HepG2 (cell line): ENCODE results near the gene ZMIZ1. TPM values are rescaled to one million over a fixed set of nuclear protein-coding genes. Genes with fewer than 3 reads are reported as not detected.

ENCODE experiments used
- CEBPG ChIP-seq: IDR thresholded peaks from 2 replicates; pipeline ENCODE4 v1.6.1; 2016
- DPF2 ChIP-seq: sonication (generic); formaldehyde crosslinking; IDR thresholded peaks from 2 replicates; pipeline ENCODE4 v1.4.0; 2020; ENCODE audit warnings: mild to moderate bottlenecking, low read depth, missing genetic modification reagents, borderline replicate concordance
- HOXA5 ChIP-seq: sonication (generic); formaldehyde crosslinking; IDR thresholded peaks from 2 replicates; pipeline ENCODE4 v1.4.0; 2020; ENCODE audit warnings: missing genetic modification reagents
- JARID2 ChIP-seq: sonication (generic); formaldehyde crosslinking; IDR thresholded peaks from 2 replicates; pipeline ENCODE4 v1.8.1; 2023; ENCODE audit warnings: missing genetic modification reagents, inconsistent platforms; ENCODE audit not compliant: insufficient replicate concordance
- MXD4 ChIP-seq: IDR thresholded peaks from 2 replicates; pipeline ENCODE4 v1.6.1; 2016; ENCODE audit warnings: mild to moderate bottlenecking, missing biosample characterization, missing genetic modification reagents
- NAIF1 ChIP-seq: sonication (generic); formaldehyde crosslinking; IDR thresholded peaks from 2 replicates; pipeline ENCODE4 v1.5.0; 2020; ENCODE audit warnings: mild to moderate bottlenecking, missing genetic modification reagents, borderline replicate concordance
- PCBP1 ChIP-seq: fragments of 200-400 bp; formaldehyde crosslinking; IDR thresholded peaks from 2 replicates; pipeline ENCODE4 v1.6.1; 2017; ENCODE audit warnings: mild to moderate bottlenecking, low read depth, low read length, borderline replicate concordance
- RARG ChIP-seq: sonication (generic); formaldehyde crosslinking; IDR thresholded peaks from 2 replicates; pipeline ENCODE4 v1.4.0; 2020; ENCODE audit warnings: low read depth, mild to moderate bottlenecking, missing genetic modification reagents
- SPEN ChIP-seq: sonication (generic); formaldehyde crosslinking; IDR thresholded peaks from 2 replicates; pipeline ENCODE4 v1.5.1; 2020; ENCODE audit warnings: low read depth, mild to moderate bottlenecking, missing genetic modification reagents
- YEATS4 ChIP-seq: sonication (generic); formaldehyde crosslinking; IDR thresholded peaks from 2 replicates; pipeline ENCODE4 v1.4.0; 2020; ENCODE audit warnings: missing genetic modification reagents, borderline replicate concordance
- ZNF160 ChIP-seq: sonication (generic); formaldehyde crosslinking; IDR thresholded peaks from 2 replicates; pipeline ENCODE4 v1.8.0; 2022; ENCODE audit warnings: mild to moderate bottlenecking, inconsistent platforms, missing genetic modification reagents
- ZNF678 ChIP-seq: sonication (generic); formaldehyde crosslinking; IDR thresholded peaks from 2 replicates; pipeline ENCODE4 v1.4.0; 2020; ENCODE audit warnings: mild to moderate bottlenecking, missing genetic modification reagents
- polyA plus RNA-seq, 8 experiments: library from polyadenylated mRNA; depleted of rRNA in 3 of 8; stranded (reverse) in 7 of 8; unstranded in 1 of 8; fragments of >200 nt; fragmentation: Illumina TruSeq in 4 of 8; extraction: Trizol in 4 of 8; gene quantifications; 2 replicates each; pipeline versions ENCODE4 v1.2.1 to v1.2.3, GENCODE V29; 2011 to 2016; ENCODE audit warnings: low read depth in 4 of 8, missing spikeins in 1 of 8, mixed read lengths in 1 of 8; ENCODE audit not compliant: insufficient read depth in 1 of 8
- total RNA-seq, 5 experiments: library from RNA; depleted of rRNA; stranded (reverse); fragments of >200 nt; fragmentation: Illumina TruSeq; extraction: Trizol; gene quantifications; 2 replicates each; pipeline ENCODE4 v1.2.3, GENCODE V29; 2016; ENCODE audit warnings: low read depth in 1 of 5
- TF ChIP-seq, protein P1 (sequence below): sonication (generic); formaldehyde crosslinking; IDR thresholded peaks from 2 replicates; pipeline ENCODE4 v1.8.0; 2022; ENCODE audit warnings: missing genetic modification reagents, mild to moderate bottlenecking, borderline replicate concordance
- TF ChIP-seq, protein P2 (sequence below): sonication (generic); formaldehyde crosslinking; IDR thresholded peaks from 2 replicates; pipeline ENCODE4 v1.4.0; 2020; ENCODE audit warnings: missing genetic modification reagents
- TF ChIP-seq, protein P3 (sequence below): sonication (generic); formaldehyde crosslinking; IDR thresholded peaks from 2 replicates; pipeline ENCODE4 v1.4.0; 2020; ENCODE audit warnings: missing genetic modification reagents
- TF ChIP-seq, protein P4 (sequence below): IDR thresholded peaks from 2 replicates; pipeline ENCODE4 v1.6.1; 2016; ENCODE audit warnings: missing genetic modification reagents, missing compliant biosample characterization
- TF ChIP-seq, protein P5 (sequence below): sonication (generic); formaldehyde crosslinking; IDR thresholded peaks from 2 replicates; pipeline ENCODE4 v1.5.0; 2020; ENCODE audit warnings: mild to moderate bottlenecking, missing genetic modification reagents, moderate library complexity

Gene ZMIZ1
- total and polyA plus RNA-seq, 2 of the 13 experiments (the other 11 are each of a cell fraction or from before 2014, with no cell fraction given) = 5.3 to 10.2 TPM

DNA sequence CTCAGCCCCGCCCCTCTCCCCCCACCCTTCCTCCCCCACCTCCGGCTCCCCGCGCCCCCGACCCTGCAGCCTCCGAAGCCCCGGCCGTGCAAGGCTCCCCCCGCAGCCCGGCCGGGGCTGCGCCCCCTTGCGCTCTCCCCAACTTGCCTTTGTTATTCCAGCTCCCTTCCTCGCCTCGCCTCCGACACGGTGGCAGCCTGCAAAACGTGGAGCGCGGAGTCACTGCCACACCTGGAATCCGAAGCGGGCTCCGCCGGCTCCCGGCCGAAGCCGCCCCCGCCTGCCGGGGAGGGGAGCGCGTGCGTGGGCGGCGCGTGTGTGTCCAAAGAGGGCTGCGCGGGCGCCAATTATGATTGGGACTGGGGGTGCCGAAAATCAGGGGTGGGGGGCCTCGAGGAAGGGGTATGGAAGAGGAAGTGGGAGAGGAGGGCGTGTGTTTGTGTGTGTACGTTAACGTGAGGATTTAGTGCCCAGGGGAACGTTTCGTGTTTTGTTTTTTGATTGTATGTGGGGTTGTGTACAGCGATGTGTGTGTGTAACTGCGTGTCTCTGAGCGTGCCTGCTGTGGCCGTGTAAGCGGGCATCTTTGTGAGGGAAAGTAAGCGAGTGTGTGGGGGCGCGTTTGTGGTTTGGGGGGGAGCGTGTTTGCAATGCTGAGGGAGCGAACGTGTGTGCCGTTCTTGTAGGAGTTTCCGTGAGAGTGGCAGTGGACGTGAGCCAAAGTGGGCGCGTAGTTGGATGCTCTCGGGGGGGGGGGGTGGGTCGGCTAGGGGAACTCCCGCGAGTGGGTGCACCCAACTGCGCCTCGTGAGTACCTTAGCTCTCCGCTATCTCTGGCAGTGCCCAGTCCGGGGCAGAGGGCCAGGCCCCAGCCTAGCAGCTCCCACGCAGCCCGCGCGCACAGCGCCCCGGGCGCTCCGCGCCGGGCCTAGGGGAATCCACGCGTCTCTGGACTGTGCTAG, 1.2 kb upstream of the ZMIZ1 start (continued):
- TF ChIP-seq RARG (CRISPR knock-in tag) (no peak), DPF2 (CRISPR knock-in tag) (no peak), CEBPG (CRISPR knock-in tag) (no peak), SPEN (CRISPR knock-in tag) (peak; percentile 40; the same call in 1 of the 2 replicates), ZNF678 (CRISPR knock-in tag) (no peak), JARID2 (CRISPR knock-in tag) (no peak), YEATS4 (CRISPR knock-in tag) (no peak; the same call in none of the 2 replicates), MXD4 (CRISPR knock-in tag) (no peak), HOXA5 (CRISPR knock-in tag) (no peak), NAIF1 (0 out of 2 replicates have a peak, but pooled peaks have one; percentile 47), ZNF160 (CRISPR knock-in tag) (no peak), PCBP1 (no peak)
- TF ChIP-seq, protein P1, sequence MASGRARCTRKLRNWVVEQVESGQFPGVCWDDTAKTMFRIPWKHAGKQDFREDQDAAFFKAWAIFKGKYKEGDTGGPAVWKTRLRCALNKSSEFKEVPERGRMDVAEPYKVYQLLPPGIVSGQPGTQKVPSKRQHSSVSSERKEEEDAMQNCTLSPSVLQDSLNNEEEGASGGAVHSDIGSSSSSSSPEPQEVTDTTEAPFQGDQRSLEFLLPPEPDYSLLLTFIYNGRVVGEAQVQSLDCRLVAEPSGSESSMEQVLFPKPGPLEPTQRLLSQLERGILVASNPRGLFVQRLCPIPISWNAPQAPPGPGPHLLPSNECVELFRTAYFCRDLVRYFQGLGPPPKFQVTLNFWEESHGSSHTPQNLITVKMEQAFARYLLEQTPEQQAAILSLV (CRISPR knock-in tag) = peak; percentile 52; the same call in 1 of the 2 replicates
- TF ChIP-seq, protein P2, sequence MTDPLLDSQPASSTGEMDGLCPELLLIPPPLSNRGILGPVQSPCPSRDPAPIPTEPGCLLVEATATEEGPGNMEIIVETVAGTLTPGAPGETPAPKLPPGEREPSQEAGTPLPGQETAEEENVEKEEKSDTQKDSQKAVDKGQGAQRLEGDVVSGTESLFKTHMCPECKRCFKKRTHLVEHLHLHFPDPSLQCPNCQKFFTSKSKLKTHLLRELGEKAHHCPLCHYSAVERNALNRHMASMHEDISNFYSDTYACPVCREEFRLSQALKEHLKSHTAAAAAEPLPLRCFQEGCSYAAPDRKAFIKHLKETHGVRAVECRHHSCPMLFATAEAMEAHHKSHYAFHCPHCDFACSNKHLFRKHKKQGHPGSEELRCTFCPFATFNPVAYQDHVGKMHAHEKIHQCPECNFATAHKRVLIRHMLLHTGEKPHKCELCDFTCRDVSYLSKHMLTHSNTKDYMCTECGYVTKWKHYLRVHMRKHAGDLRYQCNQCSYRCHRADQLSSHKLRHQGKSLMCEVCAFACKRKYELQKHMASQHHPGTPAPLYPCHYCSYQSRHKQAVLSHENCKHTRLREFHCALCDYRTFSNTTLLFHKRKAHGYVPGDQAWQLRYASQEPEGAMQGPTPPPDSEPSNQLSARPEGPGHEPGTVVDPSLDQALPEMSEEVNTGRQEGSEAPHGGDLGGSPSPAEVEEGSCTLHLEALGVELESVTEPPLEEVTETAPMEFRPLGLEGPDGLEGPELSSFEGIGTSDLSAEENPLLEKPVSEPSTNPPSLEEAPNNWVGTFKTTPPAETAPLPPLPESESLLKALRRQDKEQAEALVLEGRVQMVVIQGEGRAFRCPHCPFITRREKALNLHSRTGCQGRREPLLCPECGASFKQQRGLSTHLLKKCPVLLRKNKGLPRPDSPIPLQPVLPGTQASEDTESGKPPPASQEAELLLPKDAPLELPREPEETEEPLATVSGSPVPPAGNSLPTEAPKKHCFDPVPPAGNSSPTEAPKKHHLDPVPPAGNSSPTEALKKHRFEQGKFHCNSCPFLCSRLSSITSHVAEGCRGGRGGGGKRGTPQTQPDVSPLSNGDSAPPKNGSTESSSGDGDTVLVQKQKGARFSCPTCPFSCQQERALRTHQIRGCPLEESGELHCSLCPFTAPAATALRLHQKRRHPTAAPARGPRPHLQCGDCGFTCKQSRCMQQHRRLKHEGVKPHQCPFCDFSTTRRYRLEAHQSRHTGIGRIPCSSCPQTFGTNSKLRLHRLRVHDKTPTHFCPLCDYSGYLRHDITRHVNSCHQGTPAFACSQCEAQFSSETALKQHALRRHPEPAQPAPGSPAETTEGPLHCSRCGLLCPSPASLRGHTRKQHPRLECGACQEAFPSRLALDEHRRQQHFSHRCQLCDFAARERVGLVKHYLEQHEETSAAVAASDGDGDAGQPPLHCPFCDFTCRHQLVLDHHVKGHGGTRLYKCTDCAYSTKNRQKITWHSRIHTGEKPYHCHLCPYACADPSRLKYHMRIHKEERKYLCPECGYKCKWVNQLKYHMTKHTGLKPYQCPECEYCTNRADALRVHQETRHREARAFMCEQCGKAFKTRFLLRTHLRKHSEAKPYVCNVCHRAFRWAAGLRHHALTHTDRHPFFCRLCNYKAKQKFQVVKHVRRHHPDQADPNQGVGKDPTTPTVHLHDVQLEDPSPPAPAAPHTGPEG = no peak
- TF ChIP-seq, protein P3, sequence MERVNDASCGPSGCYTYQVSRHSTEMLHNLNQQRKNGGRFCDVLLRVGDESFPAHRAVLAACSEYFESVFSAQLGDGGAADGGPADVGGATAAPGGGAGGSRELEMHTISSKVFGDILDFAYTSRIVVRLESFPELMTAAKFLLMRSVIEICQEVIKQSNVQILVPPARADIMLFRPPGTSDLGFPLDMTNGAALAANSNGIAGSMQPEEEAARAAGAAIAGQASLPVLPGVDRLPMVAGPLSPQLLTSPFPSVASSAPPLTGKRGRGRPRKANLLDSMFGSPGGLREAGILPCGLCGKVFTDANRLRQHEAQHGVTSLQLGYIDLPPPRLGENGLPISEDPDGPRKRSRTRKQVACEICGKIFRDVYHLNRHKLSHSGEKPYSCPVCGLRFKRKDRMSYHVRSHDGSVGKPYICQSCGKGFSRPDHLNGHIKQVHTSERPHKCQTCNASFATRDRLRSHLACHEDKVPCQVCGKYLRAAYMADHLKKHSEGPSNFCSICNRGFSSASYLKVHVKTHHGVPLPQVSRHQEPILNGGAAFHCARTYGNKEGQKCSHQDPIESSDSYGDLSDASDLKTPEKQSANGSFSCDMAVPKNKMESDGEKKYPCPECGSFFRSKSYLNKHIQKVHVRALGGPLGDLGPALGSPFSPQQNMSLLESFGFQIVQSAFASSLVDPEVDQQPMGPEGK (CRISPR knock-in tag) = peak; percentile 62; the same call in 1 of the 2 replicates
- TF ChIP-seq, protein P4, sequence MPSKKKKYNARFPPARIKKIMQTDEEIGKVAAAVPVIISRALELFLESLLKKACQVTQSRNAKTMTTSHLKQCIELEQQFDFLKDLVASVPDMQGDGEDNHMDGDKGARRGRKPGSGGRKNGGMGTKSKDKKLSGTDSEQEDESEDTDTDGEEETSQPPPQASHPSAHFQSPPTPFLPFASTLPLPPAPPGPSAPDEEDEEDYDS (CRISPR knock-in tag) = no peak
- TF ChIP-seq, protein P5, sequence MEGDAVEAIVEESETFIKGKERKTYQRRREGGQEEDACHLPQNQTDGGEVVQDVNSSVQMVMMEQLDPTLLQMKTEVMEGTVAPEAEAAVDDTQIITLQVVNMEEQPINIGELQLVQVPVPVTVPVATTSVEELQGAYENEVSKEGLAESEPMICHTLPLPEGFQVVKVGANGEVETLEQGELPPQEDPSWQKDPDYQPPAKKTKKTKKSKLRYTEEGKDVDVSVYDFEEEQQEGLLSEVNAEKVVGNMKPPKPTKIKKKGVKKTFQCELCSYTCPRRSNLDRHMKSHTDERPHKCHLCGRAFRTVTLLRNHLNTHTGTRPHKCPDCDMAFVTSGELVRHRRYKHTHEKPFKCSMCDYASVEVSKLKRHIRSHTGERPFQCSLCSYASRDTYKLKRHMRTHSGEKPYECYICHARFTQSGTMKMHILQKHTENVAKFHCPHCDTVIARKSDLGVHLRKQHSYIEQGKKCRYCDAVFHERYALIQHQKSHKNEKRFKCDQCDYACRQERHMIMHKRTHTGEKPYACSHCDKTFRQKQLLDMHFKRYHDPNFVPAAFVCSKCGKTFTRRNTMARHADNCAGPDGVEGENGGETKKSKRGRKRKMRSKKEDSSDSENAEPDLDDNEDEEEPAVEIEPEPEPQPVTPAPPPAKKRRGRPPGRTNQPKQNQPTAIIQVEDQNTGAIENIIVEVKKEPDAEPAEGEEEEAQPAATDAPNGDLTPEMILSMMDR (CRISPR knock-in tag) = peak; percentile 75
